ENCODE data around the gene VTI1A.
"Not testable (repeated sequence)": the region's sequence is repeated elsewhere in the genome, so short reads cannot be mapped to it uniquely, and the experiment has no call there.

VTI1A gene

GRCh38 chr10:112589081-112589480, 142.1 kb downstream of the VTI1A start:
- DNase-seq, result no peak

GRCh38 chr10:112590786-112591185, 143.8 kb downstream of the VTI1A start:
- not testable (repeated sequence) for DNase-seq

- no peak for DNase-seq
These were observed 146.0 kb downstream of the VTI1A start for GRCh38 chr10:112593023-112593422.

- no peak for DNase-seq
These were observed 154.4 kb downstream of the VTI1A start for GRCh38 chr10:112601214-112602090.

GRCh38 chr10:112603062-112603461, 156.0 kb downstream of the VTI1A start:
- DNase-seq, result no peak

- DNase-seq, result no peak
These were observed 158.0 kb downstream of the VTI1A start for GRCh38 chr10:112605063-112605462.

- DNase-seq, result no peak
These were observed 160.5 kb downstream of the VTI1A start for GRCh38 chr10:112607506-112607905.

- DNase-seq, result no peak
These were observed 166.6 kb downstream of the VTI1A start for GRCh38 chr10:112613620-112614019.

- no peak for DNase-seq
These were observed 167.1 kb downstream of the VTI1A start for GRCh38 chr10:112614072-112614471.

GRCh38 chr10:112614586-112614985, 167.6 kb downstream of the VTI1A start:
- DNase-seq, result no peak

GRCh38 chr10:112615269-112615668, 168.3 kb downstream of the VTI1A start:
- no peak for DNase-seq

GRCh38 chr10:112616647-112617046, 169.6 kb downstream of the VTI1A start:
- no peak for DNase-seq

GRCh38 chr10:112618814-112619213, 171.8 kb downstream of the VTI1A start:
- no peak for DNase-seq

- DNase-seq, result no peak
These were observed 172.5 kb downstream of the VTI1A start for GRCh38 chr10:112619556-112619955.

GRCh38 chr10:112622786-112623185, 175.8 kb downstream of the VTI1A start:
- no peak for DNase-seq

GRCh38 chr10:112624546-112625048, 177.6 kb downstream of the VTI1A start:
- DNase-seq, result no peak

- no peak for DNase-seq
These were observed 182.1 kb downstream of the VTI1A start for GRCh38 chr10:112628951-112629609.

GRCh38 chr10:112631501-112632400, 184.7 kb downstream of the VTI1A start:
- DNase-seq, result no peak

- no peak for DNase-seq
These were observed 187.2 kb downstream of the VTI1A start for GRCh38 chr10:112634096-112634830.

GRCh38 chr10:112637901-112638300, 190.9 kb downstream of the VTI1A start:
- DNase-seq, result no peak

GRCh38 chr10:112639298-112639697, 192.3 kb downstream of the VTI1A start:
- no peak for DNase-seq

- DNase-seq, result no peak
These were observed 193.6 kb downstream of the VTI1A start for GRCh38 chr10:112640638-112641037.
